ENCODE results near the gene CLEC2A. TPM values are rescaled to one million over a fixed set of nuclear protein-coding genes. Genes with fewer than 3 reads are reported as not detected.

The CLEC2A gene
- total and polyA plus RNA-seq, 9 of the 15 experiments (the other 6 are each of a cell fraction or from before 2014, with no cell fraction given), result not detected

DNA sequence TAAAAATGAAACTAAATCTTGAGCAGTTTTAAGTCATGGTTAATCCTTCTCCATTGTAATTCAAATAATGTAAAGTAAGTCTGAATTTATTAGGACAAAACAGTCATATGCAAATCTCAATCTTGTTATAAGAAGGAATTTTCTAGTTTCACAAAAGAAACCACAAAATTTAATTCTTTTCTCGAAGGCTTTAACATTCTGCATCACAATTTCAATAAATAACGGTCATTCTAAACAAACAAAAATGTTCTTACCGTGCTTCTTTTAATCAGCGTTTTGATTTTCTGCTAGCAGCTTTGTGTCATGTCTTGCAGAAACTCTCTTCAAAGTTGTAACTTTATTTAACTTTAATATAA is 63.2 kb downstream of the CLEC2A start:
- TSS peak; percentile 43 for BruUV-seq (replicated peaks)
- Histone ChIP-seq H3K9ac (ENCODE audit: insufficient read depth in 1 of 2, low read depth in 2 of 2, low read length in 2 of 2) (peak overlapping the region in 1 of 2 experiments; percentile 60; a peak in 2 of 4 replicates), H3K9me3 (replicated peaks; ENCODE audit: control insufficient read depth, insufficient read depth, low read depth, low read length) (no peaks in the 10 kb centered on the region), H3K36me3 (ENCODE audit: control insufficient read depth, insufficient read depth, low read length) (no peaks in the 10 kb centered on the region), H3K79me2 (ENCODE audit: control insufficient read depth, insufficient read depth, low read length) (no peaks in the 10 kb centered on the region), H3K27ac (ENCODE audit: extremely low read depth, low read depth, low read length) (peak overlapping the region; percentile 43; the same call in 2 of the 3 replicates), H2AFZ (ENCODE audit: low read depth, low read length) (peak overlapping the region; percentile 61), H3K27me3 (ENCODE audit: control insufficient read depth in 2 of 2, insufficient read depth in 2 of 2, low read length in 2 of 2) (no peaks in the 10 kb centered on the region), H4K20me1 (replicated peaks; ENCODE audit: control insufficient read depth, insufficient read depth, low read length) (no peaks in the 10 kb centered on the region), H3K4me3 (peak overlapping the region; percentile 24), H3K4me1 (replicated peaks in 1 of 2; ENCODE audit: control insufficient read depth in 2 of 2, insufficient read depth in 2 of 2, low read length in 2 of 2) (no peaks in the 10 kb centered on the region; a peak in 1 of 5 replicates), H3K9me1 (ENCODE audit: control insufficient read depth, insufficient read depth, low read length) (no peaks in the 10 kb centered on the region), H3K4me2 (ENCODE audit: insufficient read depth, low read length) (peak overlapping the region; percentile 69)
- POLR2A ChIA-PET, result interaction anchor here (0.7 kb wide), 1 partner anchor 141 kb away, joined by 3 read pairs; no protein-coding TSS in a partner anchor
- TF ChIP-seq ZNF175 (CRISPR knock-in tag; IDR thresholded peaks at IDR 0.05; ENCODE audit: low read depth), result no peak
- TF ChIP-seq ATF7 (IDR thresholded peaks at IDR 0.05), result no peak
- 0 out of 2 replicates have a peak, but pooled peaks have one; percentile 3 for TF ChIP-seq GABPA (tag; conservative IDR thresholded peaks at IDR 0.05; ENCODE audit: low read depth)
- FAIRE-seq (no peak), DNase-seq (ENCODE audit: extremely low read depth in 1 of 4, low spot score in 3 of 4) (no peak), ATAC-seq (no peak)
- 1% methylated on average over 4 of the region's 4 CpGs for WGBS (ENCODE audit: insufficient coverage, low coverage, missing lambda C conversion rate)
- CTCF ChIA-PET (ENCODE audit: low intra/inter-chr PET ratio), result no interaction called here
- in situ Hi-C loops (cut with MboI) (no loop called here), intact Hi-C loops (cut with micrococcal nuclease) (no loop called here)

DNA sequence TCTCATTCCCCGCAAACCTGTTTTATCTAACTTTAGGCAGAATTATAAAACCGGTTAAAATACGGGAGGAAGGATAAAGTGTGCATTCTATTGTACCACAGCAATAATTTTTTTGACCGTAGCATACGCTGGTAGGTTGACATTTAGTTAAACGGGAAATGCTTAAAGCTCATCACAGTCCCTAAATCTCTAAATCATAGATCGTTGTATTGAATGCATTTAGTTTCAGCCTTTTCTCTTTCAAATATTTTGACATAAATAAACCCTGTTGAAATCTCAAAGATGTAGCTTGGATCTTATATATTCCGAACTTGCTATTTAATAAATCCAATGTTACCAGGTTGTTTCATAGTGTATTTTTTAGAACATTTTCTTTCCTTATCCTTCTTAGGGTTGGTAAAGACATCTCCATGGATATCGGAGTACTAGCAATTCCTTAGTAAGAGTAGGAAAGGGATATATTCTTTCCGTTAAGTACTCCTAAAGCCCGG is 63.8 kb downstream of the CLEC2A start:
- Histone ChIP-seq H2AFZ (ENCODE audit: low read depth, low read length) (peak overlapping the region; percentile 61), H3K36me3 (ENCODE audit: control insufficient read depth, insufficient read depth, low read length) (no peaks in the 10 kb centered on the region), H3K9ac (ENCODE audit: insufficient read depth in 1 of 2, low read depth in 2 of 2, low read length in 2 of 2) (peak overlapping the region in 1 of 2 experiments; percentile 60; a peak in 2 of 4 replicates), H3K4me1 (replicated peaks in 1 of 2; ENCODE audit: control insufficient read depth in 2 of 2, insufficient read depth in 2 of 2, low read length in 2 of 2) (no peaks in the 10 kb centered on the region; a peak in 1 of 5 replicates), H3K9me1 (ENCODE audit: control insufficient read depth, insufficient read depth, low read length) (no peaks in the 10 kb centered on the region), H4K20me1 (replicated peaks; ENCODE audit: control insufficient read depth, insufficient read depth, low read length) (no peaks in the 10 kb centered on the region), H3K9me3 (replicated peaks; ENCODE audit: control insufficient read depth, insufficient read depth, low read depth, low read length) (no peaks in the 10 kb centered on the region), H3K27me3 (ENCODE audit: control insufficient read depth in 2 of 2, insufficient read depth in 2 of 2, low read length in 2 of 2) (no peaks in the 10 kb centered on the region), H3K4me2 (ENCODE audit: insufficient read depth, low read length) (peak overlapping the region; percentile 62), H3K27ac (ENCODE audit: extremely low read depth, low read depth, low read length) (peak overlapping the region; percentile 60; the same call in 2 of the 3 replicates), H3K4me3 (peak overlapping the region; percentile 24), H3K79me2 (ENCODE audit: control insufficient read depth, insufficient read depth, low read length) (no peaks in the 10 kb centered on the region)
- 3% methylated on average over 11 of the region's 11 CpGs for WGBS (ENCODE audit: insufficient coverage, low coverage, missing lambda C conversion rate)
- BruUV-seq (replicated peaks), result no TSS peak
- CTCF ChIA-PET (ENCODE audit: low intra/inter-chr PET ratio), result no interaction called here
- ATAC-seq, result peak; percentile 17; the same call in 1 of the 3 replicates
- POLR2A ChIA-PET, result no interaction called here
- FAIRE-seq, result no peak
- in situ Hi-C loops (cut with MboI) (no loop called here), intact Hi-C loops (cut with micrococcal nuclease) (no loop called here)
- DNase-seq (ENCODE audit: extremely low read depth in 1 of 4, low spot score in 3 of 4), result peak in 1 of 4 experiments; percentile 18
- TF ChIP-seq, protein P1, sequence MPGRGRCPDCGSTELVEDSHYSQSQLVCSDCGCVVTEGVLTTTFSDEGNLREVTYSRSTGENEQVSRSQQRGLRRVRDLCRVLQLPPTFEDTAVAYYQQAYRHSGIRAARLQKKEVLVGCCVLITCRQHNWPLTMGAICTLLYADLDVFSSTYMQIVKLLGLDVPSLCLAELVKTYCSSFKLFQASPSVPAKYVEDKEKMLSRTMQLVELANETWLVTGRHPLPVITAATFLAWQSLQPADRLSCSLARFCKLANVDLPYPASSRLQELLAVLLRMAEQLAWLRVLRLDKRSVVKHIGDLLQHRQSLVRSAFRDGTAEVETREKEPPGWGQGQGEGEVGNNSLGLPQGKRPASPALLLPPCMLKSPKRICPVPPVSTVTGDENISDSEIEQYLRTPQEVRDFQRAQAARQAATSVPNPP (IDR thresholded peaks at IDR 0.05; ENCODE audit: borderline replicate concordance, insufficient read depth, insufficient read length), result no peak
- TF ChIP-seq RFX1 (IDR thresholded peaks at IDR 0.05) (no peak), WHSC1 (IDR thresholded peaks at IDR 0.05; ENCODE audit: low read length) (no peak), ZNF584 (CRISPR knock-in tag; IDR thresholded peaks at IDR 0.05; ENCODE audit: low read depth) (no peak), HDAC6 (IDR thresholded peaks at IDR 0.05; ENCODE audit: low read depth, low read length) (no peak)
- TF ChIP-seq, protein P2, sequence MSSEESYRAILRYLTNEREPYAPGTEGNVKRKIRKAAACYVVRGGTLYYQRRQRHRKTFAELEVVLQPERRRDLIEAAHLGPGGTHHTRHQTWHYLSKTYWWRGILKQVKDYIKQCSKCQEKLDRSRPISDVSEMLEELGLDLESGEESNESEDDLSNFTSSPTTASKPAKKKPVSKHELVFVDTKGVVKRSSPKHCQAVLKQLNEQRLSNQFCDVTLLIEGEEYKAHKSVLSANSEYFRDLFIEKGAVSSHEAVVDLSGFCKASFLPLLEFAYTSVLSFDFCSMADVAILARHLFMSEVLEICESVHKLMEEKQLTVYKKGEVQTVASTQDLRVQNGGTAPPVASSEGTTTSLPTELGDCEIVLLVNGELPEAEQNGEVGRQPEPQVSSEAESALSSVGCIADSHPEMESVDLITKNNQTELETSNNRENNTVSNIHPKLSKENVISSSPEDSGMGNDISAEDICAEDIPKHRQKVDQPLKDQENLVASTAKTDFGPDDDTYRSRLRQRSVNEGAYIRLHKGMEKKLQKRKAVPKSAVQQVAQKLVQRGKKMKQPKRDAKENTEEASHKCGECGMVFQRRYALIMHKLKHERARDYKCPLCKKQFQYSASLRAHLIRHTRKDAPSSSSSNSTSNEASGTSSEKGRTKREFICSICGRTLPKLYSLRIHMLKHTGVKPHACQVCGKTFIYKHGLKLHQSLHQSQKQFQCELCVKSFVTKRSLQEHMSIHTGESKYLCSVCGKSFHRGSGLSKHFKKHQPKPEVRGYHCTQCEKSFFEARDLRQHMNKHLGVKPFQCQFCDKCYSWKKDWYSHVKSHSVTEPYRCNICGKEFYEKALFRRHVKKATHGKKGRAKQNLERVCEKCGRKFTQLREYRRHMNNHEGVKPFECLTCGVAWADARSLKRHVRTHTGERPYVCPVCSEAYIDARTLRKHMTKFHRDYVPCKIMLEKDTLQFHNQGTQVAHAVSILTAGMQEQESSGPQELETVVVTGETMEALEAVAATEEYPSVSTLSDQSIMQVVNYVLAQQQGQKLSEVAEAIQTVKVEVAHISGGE (CRISPR knock-in tag; IDR thresholded peaks at IDR 0.05), result no peak
